H1 (cell line): ENCODE measurements around the gene TCEA2. TPM values are rescaled to one million over a fixed set of nuclear protein-coding genes. Genes with fewer than 3 reads are reported as not detected.
A peak's percentile ranks its signal among the peaks of the same experiment; 100 is the strongest.

ENCODE experiments used
- CTCF ChIA-PET: fragments of 300-600 bp; sonication (Branson Sonifier 250); formaldehyde crosslinking; loops from one replicate; lab custom pipeline; 2021; ENCODE audit not compliant: partially characterized antibody; lab: Charles Lee
- POLR2A ChIA-PET: fragments of 300-600 bp; sonication (Branson Sonifier 250); formaldehyde crosslinking; loops from one replicate; lab custom pipeline; 2021; ENCODE audit warnings: inconsistent platforms; ENCODE audit not compliant: partially characterized antibody; lab: Charles Lee
- DNase-seq, 2 experiments: peaks; one replicate each; pipeline versions ENCODE4 v3.0.0 to v3.0.0-alpha.2; 2010 to 2022; ENCODE audit warnings: low spot score in 2 of 2, low read depth in 1 of 2, mixed read lengths in 1 of 2
- FAIRE-seq: peaks from 2 replicates; lab custom pipeline; 2011; peaks lifted over from hg19 to GRCh38; lab: Jason Lieb, UNC
- H2AFZ ChIP-seq: 2 replicates; pipeline ENCODE4 v1.8.1; 2012; ENCODE audit warnings: low read length, inconsistent platforms
- H2AK5ac ChIP-seq: 2 replicates; pipeline ENCODE4 v1.6.1; 2013; ENCODE audit warnings: low read depth, low read length
- H2BK120ac ChIP-seq: replicated peaks from 2 replicates; pipeline ENCODE3; 2013; ENCODE audit warnings: low read depth, low read length, inconsistent platforms
- H2BK12ac ChIP-seq: 2 replicates; pipeline ENCODE4 v1.6.1; 2013; ENCODE audit warnings: low read depth, low read length
- H2BK15ac ChIP-seq: 2 replicates; pipeline ENCODE4 v1.6.1; 2013; ENCODE audit warnings: low read length
- H2BK20ac ChIP-seq: 2 replicates; pipeline ENCODE4 v1.6.1; 2013; ENCODE audit warnings: low read length
- H2BK5ac ChIP-seq: 2 replicates; pipeline ENCODE4 v1.6.1; 2013; ENCODE audit warnings: low read depth, low read length
- H3K14ac ChIP-seq: 2 replicates; pipeline ENCODE4 v1.6.1; 2013; ENCODE audit warnings: inconsistent platforms; ENCODE audit not compliant: insufficient read length
- H3K18ac ChIP-seq: 2 replicates; pipeline ENCODE4 v1.6.1; 2013; ENCODE audit warnings: low read length; ENCODE audit errors: extremely low read depth
- H3K23ac ChIP-seq: 2 replicates; pipeline ENCODE4 v1.6.1; 2013; ENCODE audit warnings: inconsistent platforms; ENCODE audit not compliant: insufficient read length
- H3K23me2 ChIP-seq: 2 replicates; pipeline ENCODE4 v1.6.1; 2013; ENCODE audit warnings: low read depth, low read length
- H3K27ac ChIP-seq: 2 replicates; pipeline ENCODE4 v1.6.1; 2011; ENCODE audit warnings: low read depth, low read length, inconsistent platforms
- H3K27me3 ChIP-seq, 4 experiments: replicated peaks in 1 of 4; 1 replicate in 1 of 4; 2 replicates in 3 of 4; pipeline versions ENCODE4 v1.6.1 to v1.8.1; 2011 to 2013; ENCODE audit warnings: low read length in 3 of 4, mild to moderate bottlenecking in 3 of 4, inconsistent platforms in 2 of 4, mixed read lengths in 2 of 4, moderate library complexity in 1 of 4; ENCODE audit not compliant: control insufficient read depth in 3 of 4, insufficient read depth in 3 of 4; ENCODE audit errors: extremely low read depth in 1 of 4
- H3K36me3 ChIP-seq, 4 experiments: 2 replicates each; pipeline versions ENCODE4 v1.6.1 to v1.8.1; 2011 to 2013; ENCODE audit warnings: mild to moderate bottlenecking in 4 of 4, low read length in 3 of 4, moderate library complexity in 2 of 4, control low read depth in 1 of 4, inconsistent platforms in 1 of 4; ENCODE audit not compliant: insufficient read depth in 4 of 4, control insufficient read depth in 2 of 4
- H3K4ac ChIP-seq: replicated peaks from 2 replicates; pipeline ENCODE3; 2013; ENCODE audit warnings: low read length, low read depth, mixed read lengths, inconsistent platforms; ENCODE audit not compliant: insufficient read length
- H3K4me1 ChIP-seq, 4 experiments: replicated peaks in 1 of 4; 1 replicate in 1 of 4; 2 replicates in 3 of 4; pipeline versions ENCODE4 v1.6.1 to v1.8.1; 2011 to 2013; ENCODE audit warnings: low read length in 3 of 4, inconsistent platforms in 2 of 4, mixed read lengths in 1 of 4; ENCODE audit not compliant: insufficient read depth in 4 of 4, control insufficient read depth in 3 of 4
- H3K4me2 ChIP-seq, 2 experiments: 2 replicates each; pipeline versions ENCODE4 v1.6.1 to v1.8.1; 2011 to 2013; ENCODE audit warnings: low read depth in 2 of 2, low read length in 2 of 2, control low read depth in 1 of 2, inconsistent platforms in 1 of 2, mild to moderate bottlenecking in 1 of 2; ENCODE audit not compliant: insufficient read depth in 1 of 2
- H3K4me3 ChIP-seq, 4 experiments: fragments of 200-600, 300-600 bp in 1 of 4; sonication (generic), shearing (Covaris generic), sonication (Bioruptor Twin) in 1 of 4; 2 replicates each; pipeline versions ENCODE4 v1.5.1 to v1.8.1; 2011 to 2016; ENCODE audit warnings: low read length in 4 of 4, low read depth in 3 of 4, control low read depth in 2 of 4, inconsistent platforms in 2 of 4, mild to moderate bottlenecking in 2 of 4, mixed read lengths in 1 of 4, moderate library complexity in 1 of 4; ENCODE audit not compliant: insufficient read depth in 2 of 4; ENCODE audit errors: extremely low read depth in 1 of 4
- H3K56ac ChIP-seq: replicated peaks from 2 replicates; pipeline ENCODE3; 2013; ENCODE audit warnings: low read depth, mild to moderate bottlenecking, mixed read lengths, low read length, inconsistent platforms; ENCODE audit not compliant: insufficient read length
- H3K79me1 ChIP-seq: 2 replicates; pipeline ENCODE4 v1.6.1; 2013; ENCODE audit warnings: low read depth, low read length, control low read depth
- H3K79me2 ChIP-seq, 2 experiments: 2 replicates each; pipeline versions ENCODE4 v1.6.1 to v1.8.1; 2012 to 2013; ENCODE audit warnings: low read length in 2 of 2, mild to moderate bottlenecking in 2 of 2, inconsistent platforms in 1 of 2; ENCODE audit not compliant: insufficient read depth in 2 of 2, control insufficient read depth in 1 of 2
- H3K9ac ChIP-seq, 4 experiments: replicated peaks in 1 of 4; 1 replicate in 1 of 4; 2 replicates in 3 of 4; pipeline versions ENCODE4 v1.6.1 to v1.8.1; 2011 to 2013; ENCODE audit warnings: low read depth in 3 of 4, low read length in 3 of 4, control low read depth in 2 of 4, mild to moderate bottlenecking in 2 of 4, moderate library complexity in 2 of 4, inconsistent platforms in 1 of 4; ENCODE audit errors: extremely low read depth in 1 of 4
- H3K9me3 ChIP-seq, 2 experiments: 2 replicates each; pipeline versions ENCODE4 v1.6.1 to v1.8.1; 2012 to 2013; ENCODE audit warnings: mild to moderate bottlenecking in 2 of 2, moderate library complexity in 2 of 2, control low read depth in 1 of 2, inconsistent platforms in 1 of 2, low read depth in 1 of 2, low read length in 1 of 2, mixed read lengths in 1 of 2; ENCODE audit not compliant: insufficient read depth in 2 of 2
- H4K20me1 ChIP-seq, 2 experiments: replicated peaks in 1 of 2; 2 replicates each; pipeline versions ENCODE3 to v1.8.1; 2011 to 2013; ENCODE audit warnings: inconsistent platforms in 2 of 2, low read length in 2 of 2, mild to moderate bottlenecking in 1 of 2; ENCODE audit not compliant: insufficient read depth in 2 of 2, control insufficient read depth in 1 of 2
- H4K5ac ChIP-seq: 2 replicates; pipeline ENCODE4 v1.6.1; 2013; ENCODE audit warnings: low read length, low read depth, mixed read lengths, inconsistent platforms; ENCODE audit not compliant: insufficient read length
- H4K8ac ChIP-seq: 2 replicates; pipeline ENCODE4 v1.8.0; 2013; ENCODE audit warnings: mild to moderate bottlenecking, moderate library complexity, low read length, inconsistent platforms; ENCODE audit not compliant: insufficient read depth; ENCODE audit errors: extremely low read depth
- H4K91ac ChIP-seq: replicated peaks from 2 replicates; pipeline ENCODE3; 2013; ENCODE audit warnings: low read length, mixed read lengths, inconsistent platforms; ENCODE audit not compliant: insufficient read length
- CEBPB ChIP-seq: IDR thresholded peaks from 2 replicates; pipeline ENCODE4 v1.6.1; 2012; ENCODE audit warnings: low read depth, low read length
- CTBP2 ChIP-seq: IDR thresholded peaks from 2 replicates; pipeline ENCODE4 v1.7.0; 2011; ENCODE audit warnings: borderline replicate concordance, mild to moderate bottlenecking, moderate library complexity, mixed read lengths, low read length; ENCODE audit not compliant: insufficient read depth, insufficient read length
- HDAC2 ChIP-seq, 2 experiments: fragments of 300-600 bp in 1 of 2; sonication (generic) in 1 of 2; IDR thresholded peaks; 2 replicates each; pipeline ENCODE4 v1.6.1; 2011 to 2012; ENCODE audit warnings: low read depth in 2 of 2, low read length in 2 of 2, mild to moderate bottlenecking in 2 of 2, moderate library complexity in 2 of 2, borderline replicate concordance in 1 of 2, inconsistent platforms in 1 of 2
- JUN ChIP-seq: IDR thresholded peaks from 2 replicates; pipeline ENCODE4 v1.6.1; 2011; ENCODE audit warnings: low read depth, mild to moderate bottlenecking, improper control_type of control experiment, low read length
- POLR2AphosphoS5 ChIP-seq: IDR thresholded peaks from 2 replicates; pipeline ENCODE4 v1.6.1; 2011; ENCODE audit warnings: low read depth, low read length
- POU5F1 ChIP-seq: IDR thresholded peaks from 2 replicates; pipeline ENCODE4 v1.6.1; 2011; ENCODE audit warnings: low read depth, mild to moderate bottlenecking, low read length, moderate library complexity
- RBBP5 ChIP-seq: IDR thresholded peaks from 2 replicates; pipeline ENCODE4 v1.7.1; 2012; ENCODE audit warnings: low read depth, mild to moderate bottlenecking, inconsistent platforms, low read length, moderate library complexity, borderline replicate concordance
- TAF7 ChIP-seq: optimal IDR thresholded peaks from 2 replicates; pipeline ENCODE3; 2011; ENCODE audit warnings: low read depth, mild to moderate bottlenecking, inconsistent platforms, low read length, moderate library complexity, borderline replicate concordance
- WGBS, 2 experiments: shearing (Covaris generic) in 1 of 2; methylation state at CpG; one replicate each; pipeline versions ENCODE4 v1.1.6 to v1.1.7; 2013 to 2015; ENCODE audit warnings: low lambda C conversion rate in 2 of 2, mixed read lengths in 2 of 2, inconsistent platforms in 1 of 2, low coverage in 1 of 2, missing lambda C conversion rate in 1 of 2; ENCODE audit not compliant: insufficient replicate concordance in 2 of 2, insufficient coverage in 1 of 2, insufficient read length in 1 of 2; ENCODE audit errors: extremely low coverage in 1 of 2, missing lambda C conversion rate in 1 of 2; 5-methylcytosine and 5-hydroxymethylcytosine counted together
- long read RNA-seq, 2 experiments: library from RNA in 1 of 2; library from capped mRNA in 1 of 2; stranded (forward); transcript quantifications; one replicate each; pipeline ENCODE4 v2.0.0, GENCODE V29; 2021; ENCODE audit warnings: inconsistent platforms in 1 of 2
- polyA minus RNA-seq, 3 experiments: library from RNA; depleted of rRNA, polyadenylated mRNA; stranded (reverse); fragments of >200 nt; gene quantifications; 1 replicate in 2 of 3; 2 replicates in 1 of 3; pipeline ENCODE4 v1.2.3, GENCODE V29; 2011
- polyA plus RNA-seq, 7 experiments: library from polyadenylated mRNA; depleted of rRNA in 3 of 7; stranded (reverse) in 5 of 7; unstranded in 2 of 7; fragments of >200 nt in 5 of 7; fragments of 200-250 nt in 2 of 7; gene quantifications; 1 replicate in 5 of 7; 2 replicates in 1 of 7; 4 replicates in 1 of 7; pipeline versions ENCODE4 v1.2.1 to v1.2.3, GENCODE V29; 2011 to 2013; ENCODE audit warnings: missing spikeins in 2 of 7, mixed read lengths in 2 of 7
- total RNA-seq: library from RNA; stranded (reverse); fragmentation: NEBNext Ultra II Directional; extraction: Animal tissue kit (Norgen Biotek cat#: 25700); gene quantifications from 2 replicates; pipeline ENCODE4 v1.2.1, GENCODE V29; 2021

The TCEA2 gene
- total RNA-seq (41.4 and 46.3 TPM in 2 replicates), polyA plus RNA-seq (2011; rRNA removed) (42.3 and 66.0 TPM in 2 replicates), polyA minus RNA-seq (2011; rRNA and poly(A)+ RNA removed) (9.5 and 12.8 TPM in 2 replicates)
- 52.5 TPM for polyA plus RNA-seq (2011; cell fraction: cytosol; rRNA removed)
- polyA plus RNA-seq (2011; cell fraction: nucleus; rRNA removed): 118 TPM
- polyA plus RNA-seq (2012, experiment 1 of 2): 34.2 to 60.1 TPM (median 48.8 TPM) in 4 replicates
- 35.4 TPM for polyA plus RNA-seq (2012, experiment 2 of 2)
- 55.3 TPM for polyA plus RNA-seq (2013, experiment 1 of 2)
- polyA plus RNA-seq (2013, experiment 2 of 2): 51.7 TPM
- polyA minus RNA-seq (2011; cell fraction: cytosol; rRNA and poly(A)+ RNA removed): 14.2 TPM
- polyA minus RNA-seq (2011; cell fraction: nucleus; rRNA and poly(A)+ RNA removed): 35.6 TPM
- long read RNA-seq, experiment 1, partial matches to known transcripts: 5 of 29 reads
- long read RNA-seq, experiment 1, other reads (novel, unspliced or antisense): 20 of 29 reads
- long read RNA-seq, experiment 2, partial matches to known transcripts: 0 of 3 reads
- long read RNA-seq, experiment 2, other reads (novel, unspliced or antisense): 0 of 3 reads

DNA sequence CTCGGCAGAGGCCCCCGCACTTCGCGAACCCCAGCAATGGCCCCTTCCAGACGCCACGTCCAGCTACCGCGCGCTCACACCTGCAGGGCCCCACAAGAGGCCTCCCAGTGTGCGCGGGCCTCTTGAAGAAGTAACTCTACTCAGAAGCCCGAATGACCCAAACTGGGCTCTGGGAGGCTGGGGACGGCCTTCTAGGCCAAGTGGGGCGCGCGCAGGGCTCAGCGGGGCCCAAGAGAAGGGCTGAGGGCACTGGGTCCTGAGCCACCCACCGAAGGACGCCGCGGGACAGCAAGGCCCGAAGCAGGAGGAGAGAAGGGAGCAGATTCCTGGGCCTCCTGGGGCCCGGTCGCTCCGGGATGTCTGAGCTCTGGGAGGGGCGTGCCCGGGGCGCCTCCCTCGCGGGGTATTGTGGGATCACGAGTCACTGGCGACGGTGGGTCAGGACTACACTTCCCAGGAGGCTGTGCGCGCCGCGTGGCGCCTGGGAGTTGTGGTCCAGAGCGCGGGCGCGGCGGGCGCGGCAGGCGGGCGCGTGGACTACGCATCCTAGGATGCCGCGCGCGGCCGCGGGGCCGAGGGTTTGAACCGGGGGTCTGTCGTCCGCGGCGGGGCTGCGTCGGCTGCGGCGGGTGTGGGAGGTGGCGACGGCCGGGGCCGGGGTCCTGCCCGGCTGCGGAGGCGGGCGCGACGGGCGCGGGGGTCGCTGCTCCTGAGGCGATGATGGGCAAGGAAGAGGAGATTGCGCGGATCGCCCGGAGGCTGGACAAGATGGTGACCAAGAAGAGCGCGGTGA is at the start of gene TCEA2:
TCEA2 (plus strand) TSS at position 603 of the 793 bp plus-strand sequence; CDS start at position 718, 115 bp downstream.
- peaks cover 3 to 15% (median 9%) of the 10 kb centered on the region in 4 experiments for H3K4me1 ChIP-seq
- H3K27ac ChIP-seq: no peak within 1 kb of the TSS
- no peaks in the 10 kb centered on the region; a peak in 2 of 7 replicates for H3K27me3 ChIP-seq
- H4K8ac ChIP-seq: peak within 1 kb of the TSS; percentile 72
- no peak within 1 kb of the TSS for H3K56ac ChIP-seq
- H3K79me2 ChIP-seq: no peaks in the 10 kb centered on the region
- 32% methylated on average over 22 of the region's 85 CpGs; no CpG with 5 or more reads in 1 of the 2 experiments for WGBS, 2 experiments
- H4K20me1 ChIP-seq: peaks cover 2 to 6% of the 10 kb centered on the region in 2 experiments
- no peak within 1 kb of the TSS for H2BK5ac ChIP-seq
- H3K23me2 ChIP-seq: peaks cover 2% of the 10 kb centered on the region; the same call in 1 of the 2 replicates
- FAIRE-seq (no peak), DNase-seq (peak in 1 of 2 experiments; percentile 95)
- peak within 1 kb of the TSS; percentile 60 to 83 for H3K4me2 ChIP-seq
- H4K91ac ChIP-seq: peak within 1 kb of the TSS; percentile 84
- H3K4me3 ChIP-seq: peak within 1 kb of the TSS; percentile 66 to 81 (median 72)
- H3K79me1 ChIP-seq: no peaks in the 10 kb centered on the region
- no peak within 1 kb of the TSS for H2BK20ac ChIP-seq
- H2AFZ ChIP-seq: no peak within 1 kb of the TSS
- no peaks in the 10 kb centered on the region for H3K36me3 ChIP-seq
- peak within 1 kb of the TSS; percentile 69 for H3K4ac ChIP-seq
- H3K14ac ChIP-seq: no peak within 1 kb of the TSS
- no peak within 1 kb of the TSS for H3K23ac ChIP-seq
- peak within 1 kb of the TSS; percentile 83 for H3K18ac ChIP-seq
- POLR2A ChIA-PET: interaction anchor here (0.5 to 1.5 kb wide), 11 partner anchors 8 to 98 kb away, joined by 3 to 7 read pairs (median 4); partner anchors contain the start of genes C20orf204, LKAAEAR1, OPRL1 and RGS19
- CTCF ChIA-PET: interaction anchor here (0.6 to 15.0 kb wide), 7 partner anchors 9 to 89 kb away, joined by 3 to 139 read pairs (median 4); partner anchors contain the start of genes LKAAEAR1, OPRL1, PRPF6 and RGS19
- peak within 1 kb of the TSS; percentile 91 for H4K5ac ChIP-seq
- no peak within 1 kb of the TSS for H2BK12ac ChIP-seq
- H2BK15ac ChIP-seq: no peak within 1 kb of the TSS
- H2BK120ac ChIP-seq: no peak within 1 kb of the TSS
- peak within 1 kb of the TSS; percentile 0 to 64 (median 39); a peak in 5 of 7 replicates for H3K9ac ChIP-seq
- no peaks in the 10 kb centered on the region for H3K9me3 ChIP-seq
- no peak within 1 kb of the TSS for H2AK5ac ChIP-seq
- TF ChIP-seq CTBP2 (no peak), POLR2AphosphoS5 (no peak), RBBP5 (no peak), CEBPB (no peak), TAF7 (no peak), HDAC2 (IDR thresholded peaks at IDR 0.05; ENCODE audit: borderline replicate concordance in 1 of 2, low read depth in 2 of 2, low read length in 2 of 2) (no peak), JUN (no peak), POU5F1 (no peak)
